Liver (tissue), 9 donors: ENCODE measurements around the gene RNGTT. TPM values are rescaled to one million over a fixed set of nuclear protein-coding genes. Genes with fewer than 3 reads are reported as not detected.

Experiments
- DNase-seq: peaks from one replicate; pipeline ENCODE4 v3.0.0-alpha.2; 2017; ENCODE audit warnings: low spot score
- H3K27ac ChIP-seq, 2 donors: one replicate each; pipeline ENCODE4 v1.7.0; 2013; ENCODE audit warnings: inconsistent platforms in 2 of 2, low read length in 2 of 2, control low read depth in 1 of 2, low read depth in 1 of 2, mild to moderate bottlenecking in 1 of 2
- H3K27me3 ChIP-seq, 4 donors: one replicate each; pipeline versions ENCODE4 v1.6.1 to v1.7.0; 2013; ENCODE audit warnings: low read length in 3 of 4, inconsistent platforms in 1 of 4, mild to moderate bottlenecking in 1 of 4, moderate library complexity in 1 of 4; ENCODE audit not compliant: control insufficient read depth in 4 of 4, insufficient read depth in 4 of 4
- H3K36me3 ChIP-seq, 4 donors: one replicate each; pipeline versions ENCODE4 v1.6.1 to v1.7.0; 2013; ENCODE audit warnings: low read length in 3 of 4, mild to moderate bottlenecking in 3 of 4, low read depth in 1 of 4, moderate library complexity in 1 of 4; ENCODE audit not compliant: control insufficient read depth in 4 of 4, insufficient read depth in 3 of 4
- H3K4me1 ChIP-seq, 4 donors: one replicate each; pipeline versions ENCODE4 v1.6.1 to v1.7.0; 2013; ENCODE audit warnings: low read length in 3 of 4, mild to moderate bottlenecking in 3 of 4, moderate library complexity in 1 of 4; ENCODE audit not compliant: control insufficient read depth in 4 of 4, insufficient read depth in 4 of 4
- H3K4me3 ChIP-seq, 3 donors: one replicate each; pipeline versions ENCODE4 v1.6.1 to v1.7.0; 2013; ENCODE audit warnings: low read length in 3 of 3, control low read depth in 1 of 3, low read depth in 1 of 3, mild to moderate bottlenecking in 1 of 3
- H3K9ac ChIP-seq, 2 donors: one replicate each; pipeline ENCODE4 v1.7.0; 2013; ENCODE audit warnings: low read length in 2 of 2, mild to moderate bottlenecking in 2 of 2, moderate library complexity in 2 of 2, control low read depth in 1 of 2, low read depth in 1 of 2
- H3K9me3 ChIP-seq, 4 donors: one replicate each; pipeline versions ENCODE4 v1.6.1 to v1.7.0; 2013; ENCODE audit warnings: low read length in 3 of 4; ENCODE audit not compliant: control insufficient read depth in 4 of 4
- ATF3 ChIP-seq: IDR thresholded peaks from 2 replicates; pipeline ENCODE4 v1.6.1; 2016; ENCODE audit warnings: antibody characterized with exemption
- EGR1 ChIP-seq, 2 donors: IDR thresholded peaks; 2 replicates each; pipeline ENCODE4 v1.6.1; 2016 to 2018; ENCODE audit warnings: antibody characterized with exemption in 2 of 2, low read depth in 2 of 2
- FOXA1 ChIP-seq: IDR thresholded peaks from 2 replicates; pipeline ENCODE4 v1.6.1; 2016; ENCODE audit warnings: antibody characterized with exemption
- FOXA2 ChIP-seq: IDR thresholded peaks from 2 replicates; pipeline ENCODE4 v1.6.1; 2016; ENCODE audit warnings: antibody characterized with exemption
- HNF4A ChIP-seq, 2 donors: conservative IDR thresholded peaks; 2 replicates each; pipeline ENCODE4 v1.6.1; 2016; ENCODE audit warnings: antibody characterized with exemption in 2 of 2, mild to moderate bottlenecking in 2 of 2
- HNF4G ChIP-seq: IDR thresholded peaks from 2 replicates; pipeline ENCODE4 v1.6.1; 2016; ENCODE audit warnings: antibody characterized with exemption
- JUND ChIP-seq, 2 donors: IDR thresholded peaks; 2 replicates each; pipeline ENCODE4 v1.6.1; 2016; ENCODE audit warnings: antibody characterized with exemption in 2 of 2
- RAD21 ChIP-seq, 2 donors: IDR thresholded peaks; 2 replicates each; pipeline ENCODE4 v1.6.1; 2016; ENCODE audit warnings: antibody characterized with exemption in 2 of 2, mild to moderate bottlenecking in 2 of 2
- RXRA ChIP-seq, 2 donors: IDR thresholded peaks; 2 replicates each; pipeline ENCODE4 v1.6.1; 2017 to 2018; ENCODE audit warnings: antibody characterized with exemption in 2 of 2, mild to moderate bottlenecking in 1 of 2
- SP1 ChIP-seq: IDR thresholded peaks from 2 replicates; pipeline ENCODE4 v1.6.1; 2018; ENCODE audit warnings: antibody characterized with exemption, mild to moderate bottlenecking
- TAF1 ChIP-seq: conservative IDR thresholded peaks from 2 replicates; pipeline ENCODE4 v1.6.1; 2016; ENCODE audit warnings: antibody characterized with exemption, mild to moderate bottlenecking
- WGBS: extraction: QIAGEN DNeasy Blood & Tissue Kit; methylation state at CpG from one replicate; pipeline ENCODE4 v1.1.7; 2013; 5-methylcytosine and 5-hydroxymethylcytosine counted together
- polyA plus RNA-seq, 2 donors: library from polyadenylated mRNA; stranded (reverse) in 1 of 2; unstranded in 1 of 2; fragments of 200-250 nt in 1 of 2; fragments of >200 nt in 1 of 2; fragmentation: Nextera tagmentation in 1 of 2; extraction: Ambion mirVana in 1 of 2; gene quantifications; one replicate each; pipeline versions ENCODE4 v1.2.1 to v1.2.3, GENCODE V29; 2013 to 2015
- total RNA-seq, 2 donors: library from RNA; depleted of rRNA; stranded (reverse); fragments of >200 nt; gene quantifications; one replicate each; pipeline ENCODE4 v1.2.3, GENCODE V29; 2014
- TF ChIP-seq, protein P1 (sequence below): fragments of 150-350 bp; IDR thresholded peaks from 2 replicates; pipeline ENCODE4 v1.5.1; 2017; ENCODE audit warnings: improper control_type of control experiment, low read depth, low read length; ENCODE audit not compliant: missing input control
- TF ChIP-seq, protein P2 (sequence below): IDR thresholded peaks from 2 replicates; pipeline ENCODE4 v1.6.1; 2016; ENCODE audit warnings: antibody characterized with exemption
- TF ChIP-seq, protein P3 (sequence below): IDR thresholded peaks from 2 replicates; pipeline ENCODE4 v1.6.1; 2016; ENCODE audit warnings: antibody characterized with exemption, mild to moderate bottlenecking
- TF ChIP-seq, protein P4 (sequence below): IDR thresholded peaks from 2 replicates; pipeline ENCODE4 v1.6.1; 2016; ENCODE audit warnings: antibody characterized with exemption
- donor health status: healthy.
- donor health status: healthy.
- donor health status: healthy.
- donor health status: healthy.
- donor health status: healthy.

The RNGTT gene
- total and polyA plus RNA-seq, 4 donors: 4.1 to 20.8 (median 7.2) TPM

DNA sequence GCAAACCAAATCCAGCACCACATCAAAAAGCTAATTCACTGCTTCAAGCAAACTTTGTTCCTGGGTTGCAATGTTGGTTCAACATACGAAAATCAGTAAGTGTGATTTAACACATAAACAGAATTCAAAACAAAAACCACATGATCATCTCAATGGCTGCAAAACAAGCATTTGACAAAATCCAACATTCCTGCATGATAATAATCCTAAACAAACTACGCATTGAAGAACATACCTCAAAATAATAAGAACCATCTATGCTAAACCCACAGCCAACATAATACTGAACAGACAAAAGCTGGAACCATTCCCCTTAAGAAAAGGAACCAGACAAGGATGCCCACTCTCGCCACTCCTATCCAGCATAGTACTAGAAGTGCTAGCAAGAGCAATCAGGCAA is 49.9 kb downstream of the RNGTT start:
- Histone ChIP-seq H3K4me3 (no peak overlapping the region), H3K9me3 (no peaks in the 10 kb centered on the region), H3K36me3 (no peaks in the 10 kb centered on the region), H3K27me3 (no peaks in the 10 kb centered on the region), H3K4me1 (peaks cover 0 to 3% (median under 1%) of the 10 kb centered on the region in 4 donors), H3K9ac (no peak overlapping the region), H3K27ac (no peak overlapping the region)
- WGBS: 96% methylated on average over 3 of the region's 3 CpGs
- no peak for DNase-seq
- TF ChIP-seq, protein P1, sequence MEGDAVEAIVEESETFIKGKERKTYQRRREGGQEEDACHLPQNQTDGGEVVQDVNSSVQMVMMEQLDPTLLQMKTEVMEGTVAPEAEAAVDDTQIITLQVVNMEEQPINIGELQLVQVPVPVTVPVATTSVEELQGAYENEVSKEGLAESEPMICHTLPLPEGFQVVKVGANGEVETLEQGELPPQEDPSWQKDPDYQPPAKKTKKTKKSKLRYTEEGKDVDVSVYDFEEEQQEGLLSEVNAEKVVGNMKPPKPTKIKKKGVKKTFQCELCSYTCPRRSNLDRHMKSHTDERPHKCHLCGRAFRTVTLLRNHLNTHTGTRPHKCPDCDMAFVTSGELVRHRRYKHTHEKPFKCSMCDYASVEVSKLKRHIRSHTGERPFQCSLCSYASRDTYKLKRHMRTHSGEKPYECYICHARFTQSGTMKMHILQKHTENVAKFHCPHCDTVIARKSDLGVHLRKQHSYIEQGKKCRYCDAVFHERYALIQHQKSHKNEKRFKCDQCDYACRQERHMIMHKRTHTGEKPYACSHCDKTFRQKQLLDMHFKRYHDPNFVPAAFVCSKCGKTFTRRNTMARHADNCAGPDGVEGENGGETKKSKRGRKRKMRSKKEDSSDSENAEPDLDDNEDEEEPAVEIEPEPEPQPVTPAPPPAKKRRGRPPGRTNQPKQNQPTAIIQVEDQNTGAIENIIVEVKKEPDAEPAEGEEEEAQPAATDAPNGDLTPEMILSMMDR: no peak
- TF ChIP-seq EGR1 (IDR thresholded peaks at IDR 0.05; ENCODE audit: low read depth in 2 of 2) (no peak), TAF1 (no peak), HNF4A (conservative IDR thresholded peaks at IDR 0.05) (no peak), RXRA (IDR thresholded peaks at IDR 0.05) (no peak)
- TF ChIP-seq, protein P2, sequence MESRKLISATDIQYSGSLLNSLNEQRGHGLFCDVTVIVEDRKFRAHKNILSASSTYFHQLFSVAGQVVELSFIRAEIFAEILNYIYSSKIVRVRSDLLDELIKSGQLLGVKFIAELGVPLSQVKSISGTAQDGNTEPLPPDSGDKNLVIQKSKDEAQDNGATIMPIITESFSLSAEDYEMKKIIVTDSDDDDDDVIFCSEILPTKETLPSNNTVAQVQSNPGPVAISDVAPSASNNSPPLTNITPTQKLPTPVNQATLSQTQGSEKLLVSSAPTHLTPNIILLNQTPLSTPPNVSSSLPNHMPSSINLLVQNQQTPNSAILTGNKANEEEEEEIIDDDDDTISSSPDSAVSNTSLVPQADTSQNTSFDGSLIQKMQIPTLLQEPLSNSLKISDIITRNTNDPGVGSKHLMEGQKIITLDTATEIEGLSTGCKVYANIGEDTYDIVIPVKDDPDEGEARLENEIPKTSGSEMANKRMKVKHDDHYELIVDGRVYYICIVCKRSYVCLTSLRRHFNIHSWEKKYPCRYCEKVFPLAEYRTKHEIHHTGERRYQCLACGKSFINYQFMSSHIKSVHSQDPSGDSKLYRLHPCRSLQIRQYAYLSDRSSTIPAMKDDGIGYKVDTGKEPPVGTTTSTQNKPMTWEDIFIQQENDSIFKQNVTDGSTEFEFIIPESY: no peak
- TF ChIP-seq, protein P3, sequence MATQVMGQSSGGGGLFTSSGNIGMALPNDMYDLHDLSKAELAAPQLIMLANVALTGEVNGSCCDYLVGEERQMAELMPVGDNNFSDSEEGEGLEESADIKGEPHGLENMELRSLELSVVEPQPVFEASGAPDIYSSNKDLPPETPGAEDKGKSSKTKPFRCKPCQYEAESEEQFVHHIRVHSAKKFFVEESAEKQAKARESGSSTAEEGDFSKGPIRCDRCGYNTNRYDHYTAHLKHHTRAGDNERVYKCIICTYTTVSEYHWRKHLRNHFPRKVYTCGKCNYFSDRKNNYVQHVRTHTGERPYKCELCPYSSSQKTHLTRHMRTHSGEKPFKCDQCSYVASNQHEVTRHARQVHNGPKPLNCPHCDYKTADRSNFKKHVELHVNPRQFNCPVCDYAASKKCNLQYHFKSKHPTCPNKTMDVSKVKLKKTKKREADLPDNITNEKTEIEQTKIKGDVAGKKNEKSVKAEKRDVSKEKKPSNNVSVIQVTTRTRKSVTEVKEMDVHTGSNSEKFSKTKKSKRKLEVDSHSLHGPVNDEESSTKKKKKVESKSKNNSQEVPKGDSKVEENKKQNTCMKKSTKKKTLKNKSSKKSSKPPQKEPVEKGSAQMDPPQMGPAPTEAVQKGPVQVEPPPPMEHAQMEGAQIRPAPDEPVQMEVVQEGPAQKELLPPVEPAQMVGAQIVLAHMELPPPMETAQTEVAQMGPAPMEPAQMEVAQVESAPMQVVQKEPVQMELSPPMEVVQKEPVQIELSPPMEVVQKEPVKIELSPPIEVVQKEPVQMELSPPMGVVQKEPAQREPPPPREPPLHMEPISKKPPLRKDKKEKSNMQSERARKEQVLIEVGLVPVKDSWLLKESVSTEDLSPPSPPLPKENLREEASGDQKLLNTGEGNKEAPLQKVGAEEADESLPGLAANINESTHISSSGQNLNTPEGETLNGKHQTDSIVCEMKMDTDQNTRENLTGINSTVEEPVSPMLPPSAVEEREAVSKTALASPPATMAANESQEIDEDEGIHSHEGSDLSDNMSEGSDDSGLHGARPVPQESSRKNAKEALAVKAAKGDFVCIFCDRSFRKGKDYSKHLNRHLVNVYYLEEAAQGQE: no peak

- no peak for DNase-seq
- Histone ChIP-seq H3K4me3 (no peak overlapping the region), H3K9ac (no peak overlapping the region), H3K36me3 (no peaks in the 10 kb centered on the region), H3K4me1 (peaks cover 0 to 3% (median 0%) of the 10 kb centered on the region in 4 donors), H3K9me3 (no peaks in the 10 kb centered on the region), H3K27ac (no peak overlapping the region), H3K27me3 (no peaks in the 10 kb centered on the region)
- WGBS: 68% methylated on average over 7 of the region's 7 CpGs
- TF ChIP-seq RAD21 (IDR thresholded peaks at IDR 0.05): no peak
- TF ChIP-seq FOXA1: no peak
- TF ChIP-seq, protein P3: no peak
- no peak for TF ChIP-seq HNF4G
- no peak for TF ChIP-seq EGR1 (IDR thresholded peaks at IDR 0.05; ENCODE audit: low read depth in 2 of 2)
- no peak for TF ChIP-seq ATF3
- TF ChIP-seq FOXA2: no peak
- TF ChIP-seq RXRA (IDR thresholded peaks at IDR 0.05): no peak
- TF ChIP-seq, protein P2: no peak
- TF ChIP-seq, protein P4, sequence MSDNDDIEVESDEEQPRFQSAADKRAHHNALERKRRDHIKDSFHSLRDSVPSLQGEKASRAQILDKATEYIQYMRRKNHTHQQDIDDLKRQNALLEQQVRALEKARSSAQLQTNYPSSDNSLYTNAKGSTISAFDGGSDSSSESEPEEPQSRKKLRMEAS: no peak
- TF ChIP-seq TAF1: no peak
- no peak for TF ChIP-seq SP1
- no peak for TF ChIP-seq JUND (IDR thresholded peaks at IDR 0.05)
These were observed 52.3 kb downstream of the RNGTT start for GRCh38 chr6:88910922-88911778.
